IPS-18a (cell line): Measurements from ENCODE around the gene KLF7.

ENCODE experiments used
- H3K27ac ChIP-seq: one replicate; pipeline ENCODE4 v1.5.1; 2013; ENCODE audit warnings: low read length
- H3K27me3 ChIP-seq: one replicate; pipeline ENCODE4 v1.6.1; 2013; ENCODE audit warnings: mild to moderate bottlenecking, low read length; ENCODE audit not compliant: control insufficient read depth, insufficient read depth
- H3K36me3 ChIP-seq: one replicate; pipeline ENCODE4 v1.6.1; 2013; ENCODE audit warnings: low read depth, low read length; ENCODE audit not compliant: control insufficient read depth
- H3K4me1 ChIP-seq: one replicate; pipeline ENCODE4 v1.6.1; 2013; ENCODE audit warnings: low read depth, low read length; ENCODE audit not compliant: control insufficient read depth
- H3K4me3 ChIP-seq: one replicate; pipeline ENCODE4 v1.5.1; 2013; ENCODE audit warnings: low read length
- H3K9ac ChIP-seq: one replicate; pipeline ENCODE4 v1.6.1; 2013; ENCODE audit warnings: mild to moderate bottlenecking, low read length, moderate library complexity
- H3K9me3 ChIP-seq: one replicate; pipeline ENCODE4 v1.6.1; 2013; ENCODE audit warnings: low read depth, low read length; ENCODE audit not compliant: control insufficient read depth

Gene KLF7

GRCh38 chr2:207117668-207118067 lies 48.1 kb downstream of the KLF7 start:
- H3K9me3 ChIP-seq = no peaks in the 10 kb centered on the region
- H3K4me1 ChIP-seq = no peaks in the 10 kb centered on the region
- no peaks in the 10 kb centered on the region for H3K27me3 ChIP-seq
- H3K4me3 ChIP-seq = no peak overlapping the region
- H3K27ac ChIP-seq = no peak overlapping the region
- no peak overlapping the region for H3K9ac ChIP-seq
- no peaks in the 10 kb centered on the region for H3K36me3 ChIP-seq

- no peak overlapping the region for H3K9ac ChIP-seq
- H3K27me3 ChIP-seq = no peaks in the 10 kb centered on the region
- no peak overlapping the region for H3K4me3 ChIP-seq
- no peaks in the 10 kb centered on the region for H3K9me3 ChIP-seq
- H3K4me1 ChIP-seq = no peaks in the 10 kb centered on the region
- H3K36me3 ChIP-seq = no peaks in the 10 kb centered on the region
- no peak overlapping the region for H3K27ac ChIP-seq
Observed at GRCh38 chr2:207115715-207116364, 49.9 kb downstream of the KLF7 start.

- Histone ChIP-seq H3K9me3 (no peaks in the 10 kb centered on the region), H3K9ac (no peak overlapping the region), H3K4me1 (no peaks in the 10 kb centered on the region), H3K4me3 (no peak overlapping the region), H3K27ac (no peak overlapping the region), H3K27me3 (no peaks in the 10 kb centered on the region), H3K36me3 (no peaks in the 10 kb centered on the region)
Observed at GRCh38 chr2:207113414-207113813, 52.3 kb downstream of the KLF7 start.

- no peaks in the 10 kb centered on the region for H3K4me1 ChIP-seq
- no peak overlapping the region for H3K9ac ChIP-seq
- no peaks in the 10 kb centered on the region for H3K27me3 ChIP-seq
- H3K4me3 ChIP-seq = no peak overlapping the region
- no peak overlapping the region for H3K27ac ChIP-seq
- no peaks in the 10 kb centered on the region for H3K36me3 ChIP-seq
- no peaks in the 10 kb centered on the region for H3K9me3 ChIP-seq
Observed at GRCh38 chr2:207112785-207113184, 53.0 kb downstream of the KLF7 start.

GRCh38 chr2:207112383-207112782 lies 53.4 kb downstream of the KLF7 start:
- H3K9me3 ChIP-seq = no peaks in the 10 kb centered on the region
- no peak overlapping the region for H3K9ac ChIP-seq
- no peaks in the 10 kb centered on the region for H3K36me3 ChIP-seq
- H3K27ac ChIP-seq = no peak overlapping the region
- H3K4me1 ChIP-seq = no peaks in the 10 kb centered on the region
- no peaks in the 10 kb centered on the region for H3K27me3 ChIP-seq
- no peak overlapping the region for H3K4me3 ChIP-seq

DNA sequence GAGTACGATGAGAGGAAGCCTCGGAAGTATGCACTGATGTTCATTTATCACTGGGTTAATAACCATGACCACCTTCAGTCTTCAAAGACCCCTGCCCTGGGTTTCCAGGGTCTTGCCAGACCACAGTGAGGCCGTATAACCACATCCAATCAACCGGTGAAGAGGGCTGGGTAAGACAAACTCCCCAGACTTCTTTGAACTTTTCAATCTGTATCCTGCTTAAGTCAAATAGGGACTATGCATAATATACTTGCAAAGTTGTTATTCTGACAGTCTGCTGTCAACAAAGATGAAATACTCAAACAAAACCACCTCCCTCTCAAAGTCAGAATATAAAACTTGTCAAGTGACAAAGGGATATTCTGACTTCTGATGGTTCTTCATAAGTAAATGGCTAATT lies 54.0 kb downstream of the KLF7 start:
- Histone ChIP-seq H3K4me1 (no peaks in the 10 kb centered on the region), H3K27me3 (no peaks in the 10 kb centered on the region), H3K4me3 (no peak overlapping the region), H3K9me3 (no peaks in the 10 kb centered on the region), H3K36me3 (peaks cover 1% of the 10 kb centered on the region), H3K27ac (no peak overlapping the region), H3K9ac (no peak overlapping the region)

GRCh38 chr2:207110715-207111114 lies 55.0 kb downstream of the KLF7 start:
- Histone ChIP-seq H3K36me3 (peaks cover 3% of the 10 kb centered on the region), H3K9ac (no peak overlapping the region), H3K9me3 (no peaks in the 10 kb centered on the region), H3K27me3 (no peaks in the 10 kb centered on the region), H3K4me3 (no peak overlapping the region), H3K4me1 (no peaks in the 10 kb centered on the region), H3K27ac (no peak overlapping the region)

- H3K4me1 ChIP-seq = no peaks in the 10 kb centered on the region
- no peaks in the 10 kb centered on the region for H3K9me3 ChIP-seq
- no peaks in the 10 kb centered on the region for H3K27me3 ChIP-seq
- H3K27ac ChIP-seq = no peak overlapping the region
- peaks cover 3% of the 10 kb centered on the region for H3K36me3 ChIP-seq
- no peak overlapping the region for H3K9ac ChIP-seq
- H3K4me3 ChIP-seq = no peak overlapping the region
Observed at GRCh38 chr2:207110310-207110709, 55.4 kb downstream of the KLF7 start.

DNA sequence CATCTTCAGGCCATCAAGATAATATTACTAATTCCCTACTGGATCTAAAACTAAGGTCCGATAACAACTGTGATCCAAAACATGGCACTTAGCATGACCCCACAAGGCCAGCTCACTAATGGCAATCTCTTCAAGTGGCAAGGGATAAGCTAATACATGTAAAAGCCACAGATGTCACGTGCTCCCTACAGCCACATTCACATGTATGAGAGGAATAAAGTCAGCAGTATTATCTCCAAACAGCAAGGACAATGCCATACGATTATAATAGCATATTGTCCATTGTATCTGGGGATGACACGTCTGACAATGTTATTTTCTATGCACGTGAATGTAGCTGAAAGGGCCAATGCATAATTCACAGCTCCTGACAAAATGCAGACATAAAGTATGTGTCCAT lies 56.0 kb downstream of the KLF7 start:
- no peaks in the 10 kb centered on the region for H3K9me3 ChIP-seq
- H3K27ac ChIP-seq = no peak overlapping the region
- H3K36me3 ChIP-seq = peaks cover 3% of the 10 kb centered on the region
- H3K27me3 ChIP-seq = no peaks in the 10 kb centered on the region
- no peak overlapping the region for H3K4me3 ChIP-seq
- no peak overlapping the region for H3K9ac ChIP-seq
- H3K4me1 ChIP-seq = no peaks in the 10 kb centered on the region

- Histone ChIP-seq H3K4me3 (no peak overlapping the region), H3K27ac (no peak overlapping the region), H3K9me3 (no peaks in the 10 kb centered on the region), H3K9ac (no peak overlapping the region), H3K4me1 (no peaks in the 10 kb centered on the region), H3K36me3 (peaks cover 3% of the 10 kb centered on the region), H3K27me3 (no peaks in the 10 kb centered on the region)
Observed at GRCh38 chr2:207108440-207108839, 57.3 kb downstream of the KLF7 start.

- H3K9ac ChIP-seq = no peak overlapping the region
- no peaks in the 10 kb centered on the region for H3K4me1 ChIP-seq
- no peaks in the 10 kb centered on the region for H3K27me3 ChIP-seq
- H3K27ac ChIP-seq = no peak overlapping the region
- no peak overlapping the region for H3K4me3 ChIP-seq
- H3K9me3 ChIP-seq = no peaks in the 10 kb centered on the region
- H3K36me3 ChIP-seq = peaks cover 3% of the 10 kb centered on the region
Observed at GRCh38 chr2:207107551-207107950, 58.2 kb downstream of the KLF7 start.

- H3K4me1 ChIP-seq = no peaks in the 10 kb centered on the region
- no peaks in the 10 kb centered on the region for H3K9me3 ChIP-seq
- no peak overlapping the region for H3K9ac ChIP-seq
- H3K4me3 ChIP-seq = no peak overlapping the region
- no peaks in the 10 kb centered on the region for H3K27me3 ChIP-seq
- no peak overlapping the region for H3K27ac ChIP-seq
- H3K36me3 ChIP-seq = peaks cover 3% of the 10 kb centered on the region
Observed at GRCh38 chr2:207107131-207107530, 58.6 kb downstream of the KLF7 start.
